Midbrain (tissue), 1 donor: ENCODE data around the gene CDON.
A peak's percentile ranks its signal among the peaks of the same experiment; 100 is the strongest.

Source experiments
- DNase-seq: peaks from one replicate; lab custom pipeline; 2025; lab: John Stamatoyannopoulos, UW

CDON gene

DNA sequence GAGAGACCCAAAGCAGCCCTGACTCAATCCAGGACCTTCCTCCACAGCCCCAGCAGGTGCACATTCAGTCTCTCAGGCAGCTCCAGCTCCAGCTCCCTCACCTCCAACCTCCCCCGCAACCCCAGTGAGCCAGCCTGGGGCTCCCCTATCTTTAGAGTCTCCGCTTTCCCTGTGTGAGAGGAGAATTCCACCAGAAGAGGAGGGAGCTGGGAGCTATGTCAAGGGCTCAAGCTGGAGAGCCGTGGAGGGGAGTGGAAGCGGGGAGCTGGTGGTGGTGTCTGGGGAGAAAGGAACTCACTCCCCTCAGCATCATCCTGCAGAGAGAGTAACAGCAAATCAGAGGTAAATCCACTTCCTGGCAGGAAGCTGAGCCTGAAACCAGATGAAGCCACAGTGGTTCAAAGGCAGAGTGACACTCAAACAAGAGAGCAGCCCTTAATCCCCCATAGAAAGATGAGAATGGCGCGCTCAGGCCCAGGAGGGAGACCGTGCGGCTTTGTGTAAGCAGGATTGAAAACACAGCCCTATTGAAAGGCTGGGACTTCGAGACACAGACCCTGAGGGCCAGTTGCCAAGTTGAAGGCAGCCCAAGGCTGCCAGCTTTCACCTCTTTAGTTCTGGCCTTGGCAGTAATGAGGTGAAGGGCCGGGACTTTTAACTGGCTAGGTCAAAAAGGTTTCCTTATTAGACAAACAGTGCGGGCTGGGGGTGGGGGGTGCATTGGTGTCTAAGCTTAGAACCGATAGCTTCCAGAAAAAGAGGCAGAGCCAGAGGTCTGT lies 21.4 kb upstream of the CDON start:
- DNase-seq, result no peak

DNA sequence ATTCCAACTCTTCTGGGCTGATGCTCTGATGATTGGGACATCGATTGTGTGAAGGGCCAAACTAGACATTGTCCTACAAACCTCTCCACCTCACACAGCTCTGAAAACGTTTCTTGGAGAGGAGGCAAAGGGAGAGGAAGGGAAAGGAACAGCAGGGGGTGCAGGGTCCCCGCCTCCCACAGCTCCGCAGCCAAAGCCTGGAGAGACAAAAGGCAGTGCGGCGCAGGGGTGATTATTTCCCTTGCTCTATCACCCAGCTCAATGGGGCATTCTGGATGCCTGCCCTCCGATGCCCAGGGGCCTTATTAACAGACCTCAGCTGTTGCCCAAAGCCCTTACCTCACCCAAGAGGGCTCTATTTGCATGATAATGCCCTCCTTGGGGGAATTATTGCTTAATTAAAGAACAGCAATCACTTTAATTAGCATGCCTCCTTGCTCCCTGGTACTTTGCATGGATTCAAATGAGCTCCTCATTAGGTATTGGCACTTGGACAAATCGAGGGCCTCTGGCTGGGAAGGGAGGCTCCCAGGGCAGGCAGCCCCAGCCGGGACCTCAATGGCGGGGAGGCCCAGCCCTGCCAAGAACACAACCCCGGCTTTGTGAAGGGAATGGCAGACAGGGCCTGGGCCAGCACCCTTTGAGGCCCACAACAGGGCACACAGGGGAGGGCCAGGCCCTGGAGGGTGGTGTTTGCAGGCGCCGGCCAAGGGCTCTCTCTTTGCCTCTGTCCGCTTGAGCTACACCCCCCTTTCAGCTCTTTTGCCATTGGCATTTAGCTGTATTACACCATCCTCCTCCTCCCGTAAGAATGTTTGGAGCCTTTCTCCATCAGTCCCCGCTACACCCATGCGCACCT lies 19.8 kb upstream of the CDON start:
- peak; percentile 64 for DNase-seq

DNA sequence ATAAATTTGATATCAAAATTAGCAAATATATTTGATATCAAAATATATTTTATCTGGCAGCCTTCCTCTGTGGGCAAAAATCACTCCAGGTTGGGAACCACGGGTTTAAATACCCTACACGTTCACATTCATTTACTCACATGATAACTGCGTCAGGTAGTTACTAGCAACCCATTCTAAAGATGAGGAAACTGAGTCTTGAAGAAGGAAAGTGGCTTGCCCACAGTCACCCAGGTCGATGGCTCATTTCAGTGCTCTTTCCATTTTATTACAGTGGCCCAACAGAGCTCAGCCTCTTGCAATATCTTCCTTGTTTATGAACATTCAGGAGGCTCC lies 19.2 kb upstream of the CDON start:
- no peak for DNase-seq

DNA sequence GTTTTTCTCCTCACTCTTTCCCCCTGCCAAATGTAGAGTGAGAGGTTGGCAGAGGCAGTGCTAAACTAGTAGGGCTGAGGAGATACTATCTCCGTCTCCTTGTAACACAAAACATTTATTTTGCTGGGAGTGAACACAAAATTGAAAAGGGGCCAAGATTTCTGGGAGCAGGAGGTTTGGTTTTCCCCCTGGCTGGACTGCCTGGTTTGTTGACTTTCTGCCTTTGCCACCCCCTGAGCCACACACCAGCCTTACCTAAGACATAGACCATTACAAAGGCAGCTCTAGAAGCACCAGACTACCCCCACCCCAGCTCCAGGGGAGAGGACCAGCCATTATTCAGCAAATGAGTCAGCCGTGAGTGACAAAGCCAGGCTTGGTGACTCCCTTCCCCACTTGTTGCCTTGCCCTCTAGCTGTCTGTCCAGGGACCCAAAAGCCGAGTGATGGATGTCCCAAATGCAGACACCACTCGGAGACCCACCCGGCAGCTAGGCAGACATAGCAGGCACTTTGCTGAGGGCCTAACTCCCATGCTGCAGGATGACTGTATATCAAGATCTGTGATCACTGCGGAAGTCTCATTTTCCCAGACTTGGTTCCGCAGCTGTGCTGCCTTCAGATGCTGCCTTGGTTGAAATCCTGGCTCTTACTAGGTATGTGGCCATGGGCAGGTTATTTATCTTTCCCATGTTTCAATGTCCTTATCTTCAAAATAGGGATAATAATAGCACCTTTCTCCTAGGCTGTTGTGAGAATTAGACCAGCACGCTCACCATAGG lies 17.7 kb upstream of the CDON start:
- no peak for DNase-seq

DNA sequence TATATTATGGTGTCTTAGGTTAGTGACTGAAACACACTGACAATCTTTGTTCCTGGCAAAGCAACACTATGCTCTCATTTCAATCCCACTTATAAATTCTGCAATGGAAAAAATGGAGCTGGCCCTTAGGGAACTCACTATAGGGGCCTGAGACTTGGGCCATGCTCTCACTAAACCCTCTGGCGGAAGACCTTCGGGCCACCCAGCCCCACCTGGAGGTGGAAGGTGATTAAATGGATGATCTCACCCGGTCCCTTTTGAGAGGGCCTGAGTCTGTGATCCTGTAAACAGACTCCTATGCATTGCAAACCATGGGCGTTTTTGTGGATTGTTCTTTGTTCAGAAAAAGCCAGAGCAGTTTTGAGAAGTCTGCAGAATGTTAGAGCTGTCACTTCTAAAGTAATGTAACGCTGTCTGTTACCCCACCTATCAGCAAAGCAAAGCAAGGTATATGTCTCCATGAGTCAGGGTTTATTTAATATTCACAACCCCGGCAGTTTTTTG lies 17.0 kb upstream of the CDON start:
- DNase-seq, result no peak

DNA sequence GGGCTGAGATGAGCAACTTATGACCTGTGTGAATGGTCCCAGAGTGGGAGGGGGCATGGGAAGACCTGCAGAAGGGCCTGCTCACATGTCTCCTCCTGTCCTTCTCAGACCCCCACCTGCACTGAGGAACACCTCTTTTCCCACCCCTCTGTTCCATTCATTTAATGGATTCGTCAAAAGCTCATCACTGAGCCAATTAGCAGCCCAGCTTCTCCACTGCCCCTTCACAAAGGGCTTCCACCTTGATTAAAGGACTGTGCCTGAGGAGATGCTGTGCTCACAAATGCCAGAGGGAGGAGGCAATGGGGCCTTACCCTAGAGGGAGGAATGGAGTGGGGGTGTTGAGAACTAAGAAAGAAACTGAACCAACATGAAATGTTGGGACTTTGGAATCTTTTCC lies 14.0 kb upstream of the CDON start:
- no peak for DNase-seq

DNA sequence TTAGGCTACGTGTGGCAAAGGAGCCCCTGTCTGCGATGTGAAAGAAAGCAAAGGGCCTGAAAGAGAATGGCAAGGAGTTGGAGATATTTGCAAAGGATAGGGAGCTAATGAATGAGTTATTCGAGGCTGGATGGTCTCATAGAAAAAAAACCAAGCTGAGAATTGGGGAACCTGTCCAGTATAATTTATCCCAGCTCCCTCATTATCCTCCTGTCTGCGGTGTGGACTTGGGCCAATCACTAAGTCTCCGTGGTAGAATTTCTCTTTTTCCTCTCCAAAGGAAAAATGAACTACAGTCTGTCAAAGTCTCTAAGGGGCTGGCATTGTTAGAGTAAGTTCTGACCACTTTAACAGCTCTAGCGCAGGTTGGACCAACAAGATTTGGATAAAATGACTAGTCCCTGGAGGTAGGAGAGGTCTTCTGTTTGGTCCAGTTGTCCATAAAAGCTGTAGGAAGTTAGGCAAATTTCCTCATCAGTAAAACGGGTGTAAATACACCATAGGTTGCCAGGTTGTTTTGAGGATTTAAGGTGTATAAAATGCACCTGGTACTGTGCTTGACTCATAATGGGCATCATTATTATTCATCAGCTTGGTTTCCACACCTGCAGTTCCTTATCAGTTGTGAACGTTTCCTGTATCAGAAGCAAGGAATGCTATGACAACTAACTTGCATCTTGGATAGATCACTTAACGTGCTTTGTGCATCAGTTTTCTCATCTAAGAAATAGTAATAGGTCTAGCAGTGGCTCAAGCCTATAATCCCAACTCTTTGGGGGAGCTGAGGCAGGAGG lies 10.3 kb upstream of the CDON start:
- no peak for DNase-seq

DNA sequence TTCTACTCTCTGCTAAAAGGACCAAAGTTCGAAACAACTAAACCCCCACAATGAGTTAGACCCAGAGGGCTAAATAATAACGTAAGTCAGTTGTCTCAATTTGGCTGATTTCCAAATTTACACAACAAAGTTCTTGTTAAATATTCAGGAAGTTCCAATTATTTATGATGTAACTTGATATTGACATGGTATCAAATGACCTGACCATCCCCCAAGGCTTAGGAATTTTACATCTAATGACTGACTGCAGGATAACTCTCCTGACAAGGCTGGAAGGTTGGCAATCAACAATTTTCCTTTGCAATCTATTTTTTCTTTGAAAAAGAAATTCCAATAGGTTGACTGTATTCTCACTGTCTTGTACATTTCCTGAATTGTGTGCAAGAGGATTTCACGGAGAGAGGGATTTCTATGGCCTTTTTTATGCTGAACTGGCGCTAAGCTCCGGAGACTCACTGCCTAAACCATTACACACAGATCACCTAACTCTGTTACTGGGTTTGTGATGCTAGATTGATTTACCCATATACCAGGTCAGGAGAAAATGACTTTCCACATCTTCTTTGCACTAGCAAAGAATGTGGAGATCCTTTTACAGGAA lies 9.6 kb upstream of the CDON start:
- DNase-seq, result no peak

DNA sequence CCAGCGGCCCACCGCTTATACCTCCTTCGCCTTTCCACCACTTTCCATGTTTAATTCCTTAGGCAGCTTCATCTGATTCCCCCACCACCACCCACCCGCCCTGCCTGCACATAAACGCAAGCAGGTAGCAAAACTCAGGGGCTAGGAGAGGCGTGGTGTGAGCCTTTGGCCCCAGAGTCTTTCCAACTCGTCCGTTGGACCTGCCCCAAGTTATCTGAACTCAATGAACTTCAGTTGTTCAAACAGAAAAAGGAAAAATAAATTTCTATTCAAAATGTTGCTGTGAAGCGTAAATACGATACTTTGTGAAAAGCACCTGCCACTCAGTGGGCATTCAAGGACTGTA lies 814 bp upstream of the CDON start:
- DNase-seq, result no peak

DNA sequence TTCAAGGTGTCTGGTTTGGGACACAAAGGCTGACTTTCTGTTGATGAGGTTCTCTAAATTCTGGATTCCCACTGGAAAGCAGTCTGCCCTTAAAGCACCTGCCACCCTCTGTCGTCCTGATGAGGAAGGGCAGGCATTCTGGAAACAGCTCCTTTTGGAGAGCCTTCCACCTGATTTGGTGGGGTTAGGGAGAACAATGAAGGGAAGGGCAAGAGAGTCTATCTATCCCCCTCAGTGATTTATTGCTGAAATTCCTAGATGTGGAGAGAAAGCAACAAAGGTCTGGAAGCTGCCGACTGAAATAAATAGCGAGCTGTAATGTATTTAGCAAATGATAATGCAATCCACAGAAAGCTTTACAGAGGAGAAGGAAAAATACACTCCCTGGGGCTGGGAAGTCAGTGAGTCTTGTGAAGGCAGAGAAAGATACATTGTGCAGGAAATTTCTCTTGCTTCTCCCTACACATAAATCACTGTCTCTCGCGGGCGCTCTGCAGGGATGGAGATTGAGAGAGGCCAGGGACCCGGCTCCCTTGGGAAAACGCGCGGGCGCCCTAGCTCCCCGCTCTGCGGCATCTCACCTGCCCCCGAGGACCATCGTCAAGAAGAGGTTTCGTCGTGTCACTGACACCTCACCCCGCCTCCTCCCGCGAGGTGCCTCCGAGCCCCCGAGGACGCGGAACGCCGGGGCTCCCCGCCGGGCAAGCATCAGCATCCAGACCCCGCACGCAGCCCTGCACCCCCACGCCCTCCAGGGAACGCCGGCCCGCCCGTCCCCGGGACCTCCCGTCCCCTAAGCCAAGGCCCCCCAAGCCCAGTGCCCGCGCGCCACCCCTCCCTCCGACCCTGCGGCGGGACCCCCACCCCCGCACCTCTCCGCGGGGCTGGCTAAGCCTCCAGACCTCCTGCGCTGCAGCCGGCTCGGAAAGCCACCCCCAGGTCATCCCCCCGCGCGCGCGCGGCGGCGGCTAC lies 673 bp downstream of the CDON start:
- no peak for DNase-seq

DNA sequence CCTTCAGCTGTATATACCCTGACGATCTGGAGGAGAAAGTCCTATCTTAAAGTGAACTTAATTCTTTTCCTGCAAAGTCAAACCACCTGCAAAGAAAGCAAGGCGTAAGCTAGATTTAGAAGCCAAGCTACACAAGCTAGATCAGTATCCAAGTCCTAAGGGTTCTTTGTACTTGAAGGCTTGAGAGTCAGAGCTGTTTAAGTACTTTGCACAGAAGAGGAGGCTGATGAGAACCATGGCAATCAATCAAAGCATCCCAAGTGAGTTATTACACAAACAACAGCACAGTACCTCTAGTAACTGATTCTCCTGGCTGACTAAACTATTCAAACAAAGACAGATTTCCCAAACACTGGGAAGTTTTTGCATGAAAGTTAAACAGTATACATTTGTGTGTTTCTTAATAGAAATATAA lies 1.9 kb downstream of the CDON start:
- DNase-seq, result no peak

DNA sequence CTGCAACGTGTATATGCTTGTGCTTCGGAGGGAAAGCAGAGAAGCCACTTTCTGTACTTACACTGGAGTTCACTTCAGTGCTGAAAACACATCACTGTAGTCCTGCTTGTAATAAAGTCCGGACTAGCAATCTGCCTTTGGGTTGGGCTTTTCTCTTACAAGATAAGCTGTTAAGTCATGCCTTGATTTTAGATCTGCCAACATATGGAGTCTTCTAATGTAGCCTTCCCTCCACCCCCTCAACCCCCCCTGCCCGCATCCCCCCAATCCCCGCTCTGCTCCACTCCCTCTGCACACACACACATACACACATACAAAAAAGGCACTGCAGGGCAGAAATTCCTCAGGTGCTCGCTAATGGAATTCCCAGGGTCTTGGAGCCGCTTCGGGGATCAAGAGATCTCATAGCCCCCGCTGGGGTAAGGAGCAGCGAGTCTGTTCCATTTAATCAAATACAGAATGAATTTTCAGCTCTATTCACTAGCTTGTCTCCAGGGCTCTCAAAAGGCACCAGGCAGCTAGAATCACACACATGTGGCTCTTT lies 3.4 kb downstream of the CDON start:
- DNase-seq, result no peak

DNA sequence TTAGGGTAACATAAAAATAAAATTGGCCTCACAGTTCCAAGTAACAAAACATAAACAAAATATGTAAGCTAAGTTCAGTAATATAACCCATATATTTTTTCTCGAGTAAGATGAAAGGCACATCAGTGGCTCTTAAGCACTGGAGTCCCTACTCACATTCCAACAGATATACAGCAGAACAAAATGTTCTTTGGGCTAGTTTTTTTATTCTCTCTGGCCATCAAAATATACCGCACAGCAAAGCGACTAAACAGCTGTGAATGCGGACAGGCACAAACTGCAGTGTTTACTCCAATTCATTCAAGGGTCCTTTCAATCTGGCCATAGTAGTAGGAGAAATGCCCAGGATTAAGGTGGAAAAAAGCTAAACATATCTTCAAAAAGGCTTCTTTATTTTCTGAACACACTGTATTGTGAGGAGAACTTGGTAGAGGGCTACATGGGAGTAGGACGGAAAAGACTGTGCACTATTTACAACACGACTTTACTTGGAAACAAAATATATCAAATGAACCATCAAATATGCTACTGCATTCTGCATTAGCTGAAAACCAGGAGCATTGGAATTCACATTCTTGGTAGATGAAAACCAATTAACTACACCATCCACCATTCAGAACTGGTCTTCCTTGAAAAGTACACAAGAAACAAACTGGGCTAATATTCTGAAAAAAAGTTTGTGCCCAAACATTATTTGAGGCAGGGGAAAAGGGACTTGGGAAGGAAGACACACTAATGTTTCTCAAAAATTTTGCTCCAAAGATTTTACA lies 4.4 kb downstream of the CDON start:
- no peak for DNase-seq

DNA sequence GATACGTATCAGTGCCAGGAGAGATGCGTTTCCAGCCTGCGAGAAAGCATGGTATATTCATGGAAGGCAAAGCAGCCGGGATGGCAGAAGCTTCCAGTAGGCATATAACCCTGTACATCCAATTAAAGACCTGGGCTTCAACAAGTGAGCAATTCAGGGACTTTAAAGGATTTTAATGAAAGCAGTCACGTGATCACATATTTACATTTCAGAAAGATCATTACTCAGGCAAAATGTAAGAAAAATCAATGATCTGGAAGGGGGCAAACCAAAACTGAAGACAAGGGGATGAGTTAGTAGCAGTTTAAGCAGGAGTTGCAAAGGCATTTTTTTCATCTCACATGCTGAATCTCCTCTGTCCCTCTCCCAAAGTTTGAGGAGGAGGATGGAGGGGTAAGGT lies 7.8 kb downstream of the CDON start:
- DNase-seq, result no peak

DNA sequence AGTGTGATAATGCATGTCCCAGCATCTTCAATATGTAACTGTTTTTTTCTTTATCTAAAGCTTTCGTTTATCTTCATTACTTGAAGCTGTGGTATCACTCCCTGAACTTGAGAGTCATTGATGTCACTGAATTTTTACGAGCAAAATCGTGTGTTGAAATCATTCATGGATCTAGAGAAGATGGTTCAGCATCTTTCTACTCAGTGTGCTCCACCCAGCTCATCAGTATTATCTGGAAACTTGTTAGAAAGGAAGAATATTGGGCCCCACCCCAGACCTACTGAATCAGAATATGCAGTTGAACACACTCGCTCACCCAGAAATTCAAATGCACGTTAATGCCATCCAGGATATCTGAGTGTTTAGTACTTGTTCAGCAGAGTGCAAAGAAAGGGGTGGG lies 8.3 kb downstream of the CDON start:
- DNase-seq, result no peak

DNA sequence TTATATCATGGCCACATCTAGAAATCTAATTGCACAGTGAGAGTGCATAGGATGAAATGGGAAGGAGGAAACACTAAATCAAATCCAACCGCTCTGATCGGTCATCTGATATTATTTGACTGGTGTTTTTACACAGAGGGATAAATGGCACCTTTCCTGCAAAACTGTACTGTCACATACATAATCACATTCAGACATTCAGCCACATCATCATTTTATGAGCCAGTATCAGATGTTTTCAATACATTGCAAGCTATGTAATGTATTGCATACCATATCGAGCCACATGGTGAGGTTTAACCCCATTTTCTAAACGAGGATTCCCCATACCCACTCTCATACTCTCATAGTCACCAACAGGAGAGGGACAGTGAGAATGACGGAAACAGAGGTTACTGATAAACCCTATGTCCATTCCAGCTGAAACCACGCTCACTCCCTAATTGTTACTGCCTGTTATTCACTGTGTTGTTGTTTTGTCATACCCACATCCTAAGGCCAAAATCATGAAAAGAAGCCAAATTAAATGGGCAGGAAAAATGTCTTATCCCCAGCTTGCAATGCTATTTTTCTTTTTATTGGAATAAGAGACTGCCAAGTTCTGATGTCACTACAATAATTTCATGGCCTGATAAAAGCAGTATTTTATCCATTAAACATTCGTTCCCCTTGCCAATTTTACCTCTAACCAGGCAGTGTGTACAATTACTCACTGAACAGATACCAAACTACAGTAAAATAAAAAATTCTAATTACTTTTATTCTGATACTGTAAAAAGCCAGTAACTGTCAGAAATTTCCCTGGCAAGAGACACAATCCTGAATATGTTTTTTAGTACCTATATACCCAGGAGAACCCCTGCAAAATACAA lies 9.0 kb downstream of the CDON start:
- no peak for DNase-seq

DNA sequence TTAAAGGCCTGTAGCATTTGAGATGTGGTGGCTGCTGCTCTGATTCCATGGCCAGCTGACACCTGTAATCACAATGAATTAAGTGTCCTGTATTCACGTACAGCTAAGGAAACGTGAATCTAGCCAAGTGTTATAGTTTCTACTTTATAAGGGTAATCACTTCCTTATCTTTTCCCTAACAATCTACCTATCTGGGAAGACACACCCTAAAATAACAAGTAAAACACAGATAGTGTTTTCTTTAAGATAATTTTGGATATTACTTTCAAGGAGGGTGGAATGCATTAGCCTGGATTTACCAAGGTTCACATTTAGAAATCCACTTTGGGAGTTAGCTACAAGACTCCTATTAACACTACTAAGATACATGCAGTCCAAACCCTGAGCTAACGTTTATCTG lies 11.5 kb downstream of the CDON start:
- DNase-seq, result no peak

DNA sequence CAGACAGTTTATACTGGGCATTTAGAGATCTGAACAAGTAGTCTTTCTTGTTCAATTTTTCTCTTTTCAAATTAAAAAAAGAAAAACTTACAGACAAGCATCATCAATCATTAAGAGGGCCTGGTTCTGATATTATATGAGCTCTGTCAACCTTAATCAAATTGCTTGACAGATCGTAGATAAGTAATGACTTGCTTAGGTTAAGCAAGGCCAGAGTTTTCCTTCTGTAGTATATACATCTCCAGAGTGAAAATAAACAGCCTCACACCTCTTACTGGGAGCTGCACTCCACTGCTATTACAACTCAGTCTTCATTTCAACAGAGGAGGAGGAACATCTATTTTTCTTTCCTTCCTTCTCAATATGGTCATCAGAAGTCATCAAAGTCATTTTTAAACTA lies 13.5 kb downstream of the CDON start:
- no peak for DNase-seq
